ENCODE data around the gene HOXA6. TPM values are rescaled to one million over a fixed set of nuclear protein-coding genes. Genes with fewer than 3 reads are reported as not detected.
A peak's percentile ranks its signal among the peaks of the same experiment; 100 is the strongest.

Gene HOXA6
- polyA plus RNA-seq, 3 donors, result not detected

DNA sequence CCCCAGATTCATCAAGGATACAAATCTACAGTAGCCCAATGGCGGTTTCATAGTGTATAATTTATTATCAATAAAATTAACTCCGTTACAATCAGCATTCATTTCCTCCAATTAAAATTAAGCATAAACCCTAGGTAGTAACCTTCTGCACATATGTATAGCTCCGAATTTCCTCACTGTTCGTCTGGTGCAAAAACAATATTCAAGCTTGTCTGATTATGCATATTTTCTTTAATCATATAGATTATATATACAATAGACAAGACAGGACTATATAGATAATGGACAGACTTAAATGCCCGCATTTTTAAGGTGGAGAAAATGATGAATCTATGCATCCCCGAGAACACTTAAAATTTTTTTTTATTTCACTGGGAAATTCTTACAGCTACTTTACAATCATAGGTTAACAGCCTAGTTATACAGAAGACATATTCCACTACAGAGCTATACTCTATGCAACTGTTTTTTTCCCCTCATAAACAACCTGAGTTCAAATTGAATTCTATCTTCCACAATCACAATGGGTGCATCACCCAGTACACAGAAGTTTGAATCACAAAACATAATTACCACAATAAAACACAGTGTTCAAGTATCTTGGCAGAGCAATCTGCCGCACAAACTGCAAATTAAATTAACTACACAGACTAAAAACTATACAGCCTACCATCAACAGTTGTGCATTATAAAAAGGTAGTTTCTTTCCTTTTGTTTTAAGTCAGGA lies 15.2 kb upstream of the HOXA6 start:
- Mint-ChIP-seq H3K36me3 (peaks cover 16 to 38% of the 10 kb centered on the region in 2 donors), H3K4me3 (peak overlapping the region in 1 of 2 donors; percentile 92), H3K9me3 (peaks cover 3 to 47% (median 35%) of the 10 kb centered on the region in 7 donors), H3K4me1 (peaks cover 69% of the 10 kb centered on the region), H3K27me3 (ENCODE audit: low read depth in 3 of 3) (peaks cover 84 to 93% (median 86%) of the 10 kb centered on the region in 3 donors), H3K27ac (no peak overlapping the region)
- peaks cover 57 to 92% of the 10 kb centered on the region in 2 donors for H3K27me3 ChIP-seq (ENCODE audit: control insufficient read depth in 2 of 2, insufficient read depth in 2 of 2, low read length in 2 of 2)
- peak overlapping the region; percentile 69 for H3K4me2 ChIP-seq (replicated peaks; ENCODE audit: extremely low read depth, low read length, poor library complexity, severe bottlenecking)
- H3K79me2 ChIP-seq (ENCODE audit: insufficient read depth, low read length), result peaks cover 7% of the 10 kb centered on the region
- H3K4me3 ChIP-seq (replicated peaks in 1 of 3; ENCODE audit: low read depth in 2 of 3, low read length in 3 of 3), result peak overlapping the region in 1 of 3 experiments; percentile 74
- no peak for DNase-seq
- WGBS (ENCODE audit: insufficient coverage), result no CpG with 5 or more reads among the region's 7 CpGs
- H3K27ac ChIP-seq (ENCODE audit: low read depth in 1 of 2, low read length in 2 of 2), result no peak overlapping the region
- H4K20me1 ChIP-seq (ENCODE audit: insufficient read depth, low read length), result no peaks in the 10 kb centered on the region
- intact Hi-C loops (cut with micrococcal nuclease), result loop anchor here (5.0 to 10.0 kb wide), 4 partner anchors 308 to 795 kb away; no protein-coding TSS in a partner anchor
- H3K9me3 ChIP-seq (replicated peaks in 1 of 2; ENCODE audit: control insufficient read depth in 1 of 2, insufficient read depth in 1 of 2, low read length in 2 of 2), result peaks cover 18 to 39% of the 10 kb centered on the region in 2 donors
- TF ChIP-seq, protein P1, sequence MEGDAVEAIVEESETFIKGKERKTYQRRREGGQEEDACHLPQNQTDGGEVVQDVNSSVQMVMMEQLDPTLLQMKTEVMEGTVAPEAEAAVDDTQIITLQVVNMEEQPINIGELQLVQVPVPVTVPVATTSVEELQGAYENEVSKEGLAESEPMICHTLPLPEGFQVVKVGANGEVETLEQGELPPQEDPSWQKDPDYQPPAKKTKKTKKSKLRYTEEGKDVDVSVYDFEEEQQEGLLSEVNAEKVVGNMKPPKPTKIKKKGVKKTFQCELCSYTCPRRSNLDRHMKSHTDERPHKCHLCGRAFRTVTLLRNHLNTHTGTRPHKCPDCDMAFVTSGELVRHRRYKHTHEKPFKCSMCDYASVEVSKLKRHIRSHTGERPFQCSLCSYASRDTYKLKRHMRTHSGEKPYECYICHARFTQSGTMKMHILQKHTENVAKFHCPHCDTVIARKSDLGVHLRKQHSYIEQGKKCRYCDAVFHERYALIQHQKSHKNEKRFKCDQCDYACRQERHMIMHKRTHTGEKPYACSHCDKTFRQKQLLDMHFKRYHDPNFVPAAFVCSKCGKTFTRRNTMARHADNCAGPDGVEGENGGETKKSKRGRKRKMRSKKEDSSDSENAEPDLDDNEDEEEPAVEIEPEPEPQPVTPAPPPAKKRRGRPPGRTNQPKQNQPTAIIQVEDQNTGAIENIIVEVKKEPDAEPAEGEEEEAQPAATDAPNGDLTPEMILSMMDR (IDR thresholded peaks at IDR 0.05), result no peak
- peaks cover 68 to 84% of the 10 kb centered on the region in 2 donors for H3K4me1 ChIP-seq (ENCODE audit: control insufficient read depth in 1 of 2, insufficient read depth in 2 of 2, low read length in 2 of 2)
- no peaks in the 10 kb centered on the region for H3K36me3 ChIP-seq (replicated peaks in 1 of 2; ENCODE audit: control insufficient read depth in 1 of 2, insufficient read depth in 2 of 2, low read length in 2 of 2)
- no peak overlapping the region for H2AFZ ChIP-seq (ENCODE audit: insufficient read depth, low read depth, low read length, poor library complexity, severe bottlenecking)
- H3K9ac ChIP-seq (ENCODE audit: insufficient read depth, low read length, poor library complexity, severe bottlenecking), result no peak overlapping the region

DNA sequence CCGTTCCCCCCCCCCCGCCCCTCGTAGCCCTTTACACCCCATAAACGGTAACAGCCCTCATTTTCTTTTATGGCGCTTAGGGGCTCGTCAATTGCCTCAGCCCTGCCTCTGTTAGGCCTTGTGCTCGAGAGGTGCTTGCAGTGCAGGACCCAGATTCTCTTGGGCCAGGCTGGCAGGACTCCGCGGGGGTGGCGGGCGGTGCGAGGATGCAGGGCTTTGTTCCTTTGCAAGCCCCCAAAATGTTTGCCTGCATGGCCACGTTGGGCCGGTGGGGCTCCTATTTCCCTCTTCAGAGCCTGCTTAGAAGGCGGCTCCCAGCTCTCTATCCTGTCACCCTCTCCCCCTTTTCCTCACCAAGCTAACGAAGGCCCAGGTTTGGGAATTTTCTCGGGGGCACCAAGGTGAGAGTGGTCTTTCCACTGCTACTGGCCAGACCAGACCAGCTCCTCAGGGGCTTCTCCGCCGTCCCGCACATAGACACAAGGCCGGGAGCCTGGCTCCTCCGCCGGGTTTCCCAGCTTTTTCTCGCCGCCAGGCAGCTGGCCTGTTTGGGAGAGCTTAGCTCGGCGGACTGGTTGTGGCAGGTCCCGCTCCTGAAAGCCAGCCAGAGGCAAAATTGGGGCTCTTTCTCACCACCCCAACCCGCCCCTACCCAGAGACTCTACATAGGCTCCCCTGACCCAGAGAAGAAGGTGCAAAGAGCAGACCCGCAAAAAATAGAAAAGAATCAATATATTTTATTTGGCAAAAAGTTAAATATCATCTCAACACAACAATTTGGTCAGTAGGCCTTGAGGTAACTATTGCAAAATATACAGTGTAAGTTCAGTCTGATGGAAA lies 14.4 kb upstream of the HOXA6 start:
- H2AFZ ChIP-seq (ENCODE audit: insufficient read depth, low read depth, low read length, poor library complexity, severe bottlenecking), result no peak overlapping the region
- H3K9me3 ChIP-seq (replicated peaks in 1 of 2; ENCODE audit: control insufficient read depth in 1 of 2, insufficient read depth in 1 of 2, low read length in 2 of 2), result peaks cover 13 to 39% of the 10 kb centered on the region in 2 donors
- peaks cover 84 to 93% (median 86%) of the 10 kb centered on the region in 3 donors for H3K27me3 Mint-ChIP-seq (ENCODE audit: low read depth in 3 of 3)
- H3K79me2 ChIP-seq (ENCODE audit: insufficient read depth, low read length), result peaks cover 7% of the 10 kb centered on the region
- H3K4me2 ChIP-seq (replicated peaks; ENCODE audit: extremely low read depth, low read length, poor library complexity, severe bottlenecking), result peak overlapping the region; percentile 92
- H3K9ac ChIP-seq (ENCODE audit: insufficient read depth, low read length, poor library complexity, severe bottlenecking), result no peak overlapping the region
- peaks cover 0 to 49% (median 34%) of the 10 kb centered on the region in 7 donors for H3K9me3 Mint-ChIP-seq
- 12% methylated on average over 16 of the region's 30 CpGs for WGBS (ENCODE audit: insufficient coverage)
- DNase-seq, result no peak
- intact Hi-C loops (cut with micrococcal nuclease), result loop anchor here (5.0 to 10.0 kb wide), 4 partner anchors 307 to 795 kb away; no protein-coding TSS in a partner anchor
- H3K4me3 ChIP-seq (replicated peaks in 1 of 3; ENCODE audit: low read depth in 2 of 3, low read length in 3 of 3), result peak overlapping the region in 1 of 3 experiments; percentile 94
- peaks cover 64 to 79% of the 10 kb centered on the region in 2 donors for H3K4me1 ChIP-seq (ENCODE audit: control insufficient read depth in 1 of 2, insufficient read depth in 2 of 2, low read length in 2 of 2)
- H3K27ac ChIP-seq (ENCODE audit: low read depth in 1 of 2, low read length in 2 of 2), result no peak overlapping the region
- peak overlapping the region; percentile 16 to 92 for H3K4me3 Mint-ChIP-seq
- no peaks in the 10 kb centered on the region for H3K36me3 ChIP-seq (replicated peaks in 1 of 2; ENCODE audit: control insufficient read depth in 1 of 2, insufficient read depth in 2 of 2, low read length in 2 of 2)
- H3K27ac Mint-ChIP-seq, result no peak overlapping the region
- peaks cover 68% of the 10 kb centered on the region for H3K4me1 Mint-ChIP-seq
- H3K27me3 ChIP-seq (ENCODE audit: control insufficient read depth in 2 of 2, insufficient read depth in 2 of 2, low read length in 2 of 2), result peaks cover 59 to 92% of the 10 kb centered on the region in 2 donors
- peaks cover 11 to 35% of the 10 kb centered on the region in 2 donors for H3K36me3 Mint-ChIP-seq
- H4K20me1 ChIP-seq (ENCODE audit: insufficient read depth, low read length), result no peaks in the 10 kb centered on the region
- TF ChIP-seq, protein P1 (IDR thresholded peaks at IDR 0.05), result no peak

Measured in CD14-positive monocyte (primary cell).